Neural progenitor cell (in vitro differentiated cells): ENCODE measurements around the gene SPATA46. TPM values are rescaled to one million over a fixed set of nuclear protein-coding genes. Genes with fewer than 3 reads are reported as not detected.

Source experiments
- DNase-seq: peaks from one replicate; pipeline ENCODE4 v3.0.0-alpha.2; 2016; ENCODE audit warnings: low spot score
- H2AFZ ChIP-seq: fragments of 200-600 bp; sonication (generic); replicated peaks from 2 replicates; pipeline ENCODE4 v1.6.1; 2016; ENCODE audit warnings: antibody characterized with exemption
- H3F3A ChIP-seq: fragments of 200-600 bp; sonication (generic); 2 replicates; pipeline ENCODE4 v1.6.1; 2016; ENCODE audit warnings: antibody characterized with exemption, low read depth
- H3K27ac ChIP-seq: fragments of 200-600 bp; sonication (generic); 2 replicates; pipeline ENCODE4 v1.5.1; 2016; ENCODE audit warnings: mild to moderate bottlenecking
- H3K27me3 ChIP-seq: fragments of 200-600 bp; sonication (generic); 2 replicates; pipeline ENCODE4 v1.6.1; 2016; ENCODE audit warnings: mild to moderate bottlenecking, moderate library complexity
- H3K36me3 ChIP-seq: fragments of 200-600 bp; sonication (generic); 2 replicates; pipeline ENCODE4 v1.5.1; 2016
- H3K4me1 ChIP-seq: fragments of 200-600 bp; sonication (generic); 2 replicates; pipeline ENCODE4 v1.6.1; 2016; ENCODE audit warnings: mixed run types
- H3K4me2 ChIP-seq: fragments of 200-600 bp; sonication (generic); 2 replicates; pipeline ENCODE4 v1.6.1; 2016
- H3K4me3 ChIP-seq: fragments of 200-600 bp; sonication (generic); 2 replicates; pipeline ENCODE4 v1.5.1; 2016
- H3K79me2 ChIP-seq: fragments of 200-600 bp; sonication (generic); 2 replicates; pipeline ENCODE4 v1.6.1; 2016; ENCODE audit warnings: low read depth
- H3K9ac ChIP-seq: fragments of 200-600 bp; sonication (generic); 2 replicates; pipeline ENCODE4 v1.6.1; 2016
- H3K9me3 ChIP-seq: fragments of 200-600 bp; sonication (generic); 2 replicates; pipeline ENCODE4 v1.5.1; 2016; ENCODE audit warnings: low read depth
- H4K20me1 ChIP-seq: fragments of 200-600 bp; sonication (generic); 2 replicates; pipeline ENCODE4 v1.6.1; 2016; ENCODE audit warnings: low read depth
- H3K27ac Mint-ChIP-seq: 3 replicates; pipeline ENCODE4 v1.8.0; 2021; ENCODE audit warnings: mixed read lengths
- H3K27me3 Mint-ChIP-seq: 2 replicates; pipeline ENCODE4 v1.8.0; 2022; ENCODE audit warnings: low read depth, mild to moderate bottlenecking, inconsistent platforms, moderate library complexity, mixed read lengths; ENCODE audit not compliant: insufficient read depth
- H3K36me3 Mint-ChIP-seq: 3 replicates; pipeline ENCODE4 v1.8.0; 2021; ENCODE audit warnings: mixed read lengths
- H3K4me1 Mint-ChIP-seq: 3 replicates; pipeline ENCODE4 v1.8.0; 2021; ENCODE audit warnings: mixed read lengths
- H3K4me3 Mint-ChIP-seq: 3 replicates; pipeline ENCODE4 v1.8.0; 2021; ENCODE audit warnings: mild to moderate bottlenecking, moderate library complexity, mixed read lengths
- H3K9me3 Mint-ChIP-seq: 3 replicates; pipeline ENCODE4 v1.8.0; 2020; ENCODE audit warnings: mixed read lengths
- CTCF ChIP-seq: fragments of 200-600 bp; sonication (generic); IDR thresholded peaks from 2 replicates; pipeline ENCODE4 v1.5.1; 2017; ENCODE audit warnings: antibody characterized with exemption, mild to moderate bottlenecking
- EZH2 ChIP-seq: fragments of 200-600 bp; sonication (generic); IDR thresholded peaks from 2 replicates; pipeline ENCODE4 v1.6.1; 2017; ENCODE audit warnings: antibody characterized with exemption, mild to moderate bottlenecking, moderate library complexity
- EZH2phosphoT487 ChIP-seq: fragments of 200-600 bp; sonication (generic); IDR thresholded peaks from 2 replicates; pipeline ENCODE4 v1.6.1; 2017; ENCODE audit warnings: antibody characterized with exemption
- total RNA-seq: library from RNA; depleted of rRNA; stranded (reverse); fragments of >200 nt; gene quantifications from 2 replicates; pipeline ENCODE4 v1.2.3, GENCODE V29; 2015; ENCODE audit warnings: low replicate concordance

The SPATA46 gene
- total RNA-seq, 1 donor from 2014 or later: not detected

GRCh38 chr1:162367772-162368171 lies 8.9 kb downstream of the SPATA46 start:
- no peaks in the 10 kb centered on the region for H3K36me3 ChIP-seq
- H3K27ac Mint-ChIP-seq: peak overlapping the region; percentile 74
- H3K27ac ChIP-seq: no peak overlapping the region
- H3K27me3 ChIP-seq: no peaks in the 10 kb centered on the region
- no peak for DNase-seq
- H3K4me3 Mint-ChIP-seq: no peak overlapping the region
- no peaks in the 10 kb centered on the region for H3K79me2 ChIP-seq
- no peak overlapping the region for H2AFZ ChIP-seq
- H3K4me1 Mint-ChIP-seq: peaks cover 14% of the 10 kb centered on the region
- H3K36me3 Mint-ChIP-seq: peaks cover 31% of the 10 kb centered on the region
- no peaks in the 10 kb centered on the region for H3F3A ChIP-seq
- no peak overlapping the region for H3K4me2 ChIP-seq
- H3K4me3 ChIP-seq: no peak overlapping the region
- TF ChIP-seq CTCF: no peak
- no peak for TF ChIP-seq EZH2phosphoT487
- TF ChIP-seq EZH2: no peak
- H3K9me3 ChIP-seq: no peaks in the 10 kb centered on the region
- no peak overlapping the region for H3K9ac ChIP-seq
- no peaks in the 10 kb centered on the region for H4K20me1 ChIP-seq
- H3K27me3 Mint-ChIP-seq: peaks cover 3% of the 10 kb centered on the region
- no peaks in the 10 kb centered on the region for H3K9me3 Mint-ChIP-seq
- H3K4me1 ChIP-seq: no peaks in the 10 kb centered on the region

GRCh38 chr1:162367073-162367472 lies 9.6 kb downstream of the SPATA46 start:
- Mint-ChIP-seq H3K27ac (no peak overlapping the region), H3K4me1 (peaks cover 8% of the 10 kb centered on the region), H3K4me3 (no peak overlapping the region), H3K9me3 (no peaks in the 10 kb centered on the region), H3K27me3 (peaks cover 5% of the 10 kb centered on the region), H3K36me3 (peaks cover 29% of the 10 kb centered on the region)
- Histone ChIP-seq H3K9ac (no peak overlapping the region), H2AFZ (no peak overlapping the region), H3K27ac (no peak overlapping the region), H3K4me3 (no peak overlapping the region), H3K4me1 (no peaks in the 10 kb centered on the region), H3K9me3 (no peaks in the 10 kb centered on the region), H3K36me3 (no peaks in the 10 kb centered on the region), H4K20me1 (no peaks in the 10 kb centered on the region), H3F3A (no peaks in the 10 kb centered on the region), H3K4me2 (no peak overlapping the region), H3K27me3 (no peaks in the 10 kb centered on the region), H3K79me2 (no peaks in the 10 kb centered on the region)
- DNase-seq: no peak
- TF ChIP-seq CTCF (no peak), EZH2phosphoT487 (no peak), EZH2 (no peak)

GRCh38 chr1:162366671-162367070 lies 10.0 kb downstream of the SPATA46 start:
- no peaks in the 10 kb centered on the region for H3K4me1 ChIP-seq
- H3K4me3 ChIP-seq: no peak overlapping the region
- no peaks in the 10 kb centered on the region for H3K27me3 ChIP-seq
- H3K4me2 ChIP-seq: no peak overlapping the region
- H3F3A ChIP-seq: no peaks in the 10 kb centered on the region
- Mint-ChIP-seq H3K27me3 (peaks cover 5% of the 10 kb centered on the region), H3K4me3 (no peak overlapping the region), H3K4me1 (peaks cover 8% of the 10 kb centered on the region), H3K9me3 (no peaks in the 10 kb centered on the region), H3K36me3 (peaks cover 30% of the 10 kb centered on the region), H3K27ac (no peak overlapping the region)
- TF ChIP-seq EZH2 (no peak), CTCF (no peak), EZH2phosphoT487 (no peak)
- H4K20me1 ChIP-seq: no peaks in the 10 kb centered on the region
- no peak for DNase-seq
- no peak overlapping the region for H3K9ac ChIP-seq
- no peak overlapping the region for H2AFZ ChIP-seq
- H3K9me3 ChIP-seq: no peaks in the 10 kb centered on the region
- H3K79me2 ChIP-seq: no peaks in the 10 kb centered on the region
- no peaks in the 10 kb centered on the region for H3K36me3 ChIP-seq
- H3K27ac ChIP-seq: no peak overlapping the region

- TF ChIP-seq CTCF: no peak
- no peak for TF ChIP-seq EZH2phosphoT487
- no peak for TF ChIP-seq EZH2
- H4K20me1 ChIP-seq: no peaks in the 10 kb centered on the region
- H3K9me3 ChIP-seq: no peaks in the 10 kb centered on the region
- no peaks in the 10 kb centered on the region for H3K27me3 ChIP-seq
- H2AFZ ChIP-seq: no peak overlapping the region
- no peak overlapping the region for H3K4me2 ChIP-seq
- H3K4me3 Mint-ChIP-seq: no peak overlapping the region
- peaks cover 33% of the 10 kb centered on the region for H3K36me3 Mint-ChIP-seq
- no peak overlapping the region for H3K9ac ChIP-seq
- H3K4me1 ChIP-seq: no peaks in the 10 kb centered on the region
- H3K27me3 Mint-ChIP-seq: peaks cover 5% of the 10 kb centered on the region
- peak overlapping the region; percentile 21 for H3K27ac Mint-ChIP-seq
- peaks cover 8% of the 10 kb centered on the region for H3K4me1 Mint-ChIP-seq
- no peaks in the 10 kb centered on the region for H3K36me3 ChIP-seq
- H3K4me3 ChIP-seq: no peak overlapping the region
- no peaks in the 10 kb centered on the region for H3K79me2 ChIP-seq
- H3F3A ChIP-seq: no peaks in the 10 kb centered on the region
- no peak overlapping the region for H3K27ac ChIP-seq
- H3K9me3 Mint-ChIP-seq: no peaks in the 10 kb centered on the region
- no peak for DNase-seq
Measured at GRCh38 chr1:162366149-162366548, 10.5 kb downstream of the SPATA46 start.
